IMR-90 (cell line): ENCODE results near the gene DIAPH2. TPM values are rescaled to one million over a fixed set of nuclear protein-coding genes. Genes with fewer than 3 reads are reported as not detected.

Experiments used
- ATAC-seq: fragments of 200-7000 bp; cut with Tn5 transposase; 2 replicates; pipeline ENCODE4 v1.9.1; 2020; ENCODE audit warnings: low read depth, mild to moderate bottlenecking, moderate library complexity
- BruUV-seq: library from RNA; stranded (reverse); fragments of 400-500 nt; replicated peaks from 2 replicates; lab custom pipeline; 2021; lab: Mats Ljungman, UMichigan
- CTCF ChIA-PET: fragments of 300-600 bp; formaldehyde crosslinking; extraction: SDS; loops from one replicate; lab custom pipeline; 2021; ENCODE audit warnings: antibody characterized with exemption; lab: Yijun Ruan, JAX
- POLR2A ChIA-PET: fragments of 300-600 bp; sonication (Branson Sonifier 250); formaldehyde crosslinking; loops from one replicate; lab custom pipeline; 2022; ENCODE audit warnings: antibody characterized with exemption; ENCODE audit not compliant: unreplicated experiment; lab: Charles Lee
- DNase-seq: peaks from one replicate; pipeline ENCODE4 v3.0.0; 2013
- H2AFZ ChIP-seq: replicated peaks from 2 replicates; pipeline ENCODE3; 2013; ENCODE audit warnings: low read length, mild to moderate bottlenecking; ENCODE audit not compliant: poor library complexity
- H2AK5ac ChIP-seq: 2 replicates; pipeline ENCODE4 v1.6.1; 2013; ENCODE audit warnings: low read depth, low read length, inconsistent platforms
- H2AK9ac ChIP-seq: replicated peaks from 2 replicates; pipeline ENCODE3; 2013; ENCODE audit warnings: mild to moderate bottlenecking, low read depth, low read length, moderate library complexity; ENCODE audit not compliant: poor library complexity
- H2BK120ac ChIP-seq: 2 replicates; pipeline ENCODE4 v1.6.1; 2013; ENCODE audit warnings: low read depth, low read length, inconsistent platforms
- H2BK15ac ChIP-seq: 3 replicates; pipeline ENCODE4 v1.6.1; 2013; ENCODE audit warnings: low read depth, low read length, inconsistent platforms
- H2BK20ac ChIP-seq: 2 replicates; pipeline ENCODE4 v1.6.1; 2013; ENCODE audit warnings: low read depth, mild to moderate bottlenecking, inconsistent platforms, low read length, moderate library complexity
- H2BK5ac ChIP-seq: 2 replicates; pipeline ENCODE4 v1.6.1; 2013; ENCODE audit warnings: mild to moderate bottlenecking, low read depth, low read length, inconsistent platforms; ENCODE audit not compliant: poor library complexity, severe bottlenecking
- H3K14ac ChIP-seq: replicated peaks from 2 replicates; pipeline ENCODE4 v1.6.1; 2013; ENCODE audit warnings: low read depth, low read length, inconsistent platforms
- H3K18ac ChIP-seq: 2 replicates; pipeline ENCODE4 v1.6.1; 2013; ENCODE audit warnings: low read depth, low read length, control low read depth
- H3K23ac ChIP-seq: 2 replicates; pipeline ENCODE4 v1.6.1; 2013; ENCODE audit warnings: low read depth, low read length, inconsistent platforms
- H3K27ac ChIP-seq: 2 replicates; pipeline ENCODE4 v1.5.1; 2013; ENCODE audit warnings: mild to moderate bottlenecking, control low read depth, low read length; ENCODE audit not compliant: insufficient read depth
- H3K27me3 ChIP-seq: 2 replicates; pipeline ENCODE4 v1.6.1; 2013; ENCODE audit warnings: low read length; ENCODE audit not compliant: control insufficient read depth, insufficient read depth
- H3K36me3 ChIP-seq: 2 replicates; pipeline ENCODE4 v1.6.1; 2013; ENCODE audit warnings: low read length, mixed read lengths; ENCODE audit not compliant: control insufficient read depth, insufficient read depth
- H3K4ac ChIP-seq: 2 replicates; pipeline ENCODE4 v1.6.1; 2013; ENCODE audit warnings: low read depth, low read length, inconsistent platforms
- H3K4me1 ChIP-seq: 2 replicates; pipeline ENCODE4 v1.6.1; 2013; ENCODE audit warnings: low read length, mixed read lengths; ENCODE audit not compliant: control insufficient read depth, insufficient read depth
- H3K4me2 ChIP-seq: 2 replicates; pipeline ENCODE4 v1.6.1; 2013; ENCODE audit warnings: low read depth, mild to moderate bottlenecking, control low read depth, low read length, moderate library complexity
- H3K4me3 ChIP-seq: 2 replicates; pipeline ENCODE4 v1.5.1; 2013; ENCODE audit warnings: low read depth, mild to moderate bottlenecking, control low read depth, low read length, moderate library complexity; ENCODE audit not compliant: insufficient read depth
- H3K56ac ChIP-seq: 2 replicates; pipeline ENCODE4 v1.6.1; 2013; ENCODE audit warnings: low read length, inconsistent platforms; ENCODE audit not compliant: insufficient read depth; ENCODE audit errors: extremely low read depth
- H3K79me1 ChIP-seq, 2 experiments: 2 replicates each; pipeline ENCODE4 v1.6.1; 2013; ENCODE audit warnings: low read length in 2 of 2, inconsistent platforms in 1 of 2, low read depth in 1 of 2
- H3K9ac ChIP-seq: 2 replicates; pipeline ENCODE4 v1.6.1; 2013; ENCODE audit warnings: low read depth, low read length, control low read depth
- H3K9me1 ChIP-seq: 2 replicates; pipeline ENCODE4 v1.6.1; 2013; ENCODE audit warnings: low read length, inconsistent platforms; ENCODE audit not compliant: insufficient read depth
- H3K9me3 ChIP-seq: 2 replicates; pipeline ENCODE4 v1.6.1; 2013; ENCODE audit warnings: low read length; ENCODE audit not compliant: control insufficient read depth, insufficient read depth
- H4K20me1 ChIP-seq: 2 replicates; pipeline ENCODE4 v1.6.1; 2013; ENCODE audit warnings: low read length, inconsistent platforms; ENCODE audit not compliant: insufficient read depth
- H4K5ac ChIP-seq: 2 replicates; pipeline ENCODE4 v1.6.1; 2013; ENCODE audit warnings: mild to moderate bottlenecking, low read depth, low read length, control low read depth
- H4K8ac ChIP-seq, 2 experiments: 2 replicates each; pipeline ENCODE4 v1.6.1; 2013; ENCODE audit warnings: low read depth in 2 of 2, low read length in 2 of 2, control low read depth in 1 of 2, inconsistent platforms in 1 of 2
- H4K91ac ChIP-seq: 2 replicates; pipeline ENCODE4 v1.6.1; 2013; ENCODE audit warnings: low read depth, low read length, inconsistent platforms; ENCODE audit not compliant: insufficient read depth
- BHLHE40 ChIP-seq: fragments of 150-350 bp; IDR thresholded peaks from 2 replicates; pipeline ENCODE4 v1.6.1; 2016; ENCODE audit warnings: mild to moderate bottlenecking, low read depth, low read length
- CHD1 ChIP-seq: IDR thresholded peaks from 2 replicates; pipeline ENCODE4 v1.6.1; 2012; ENCODE audit warnings: low read depth, low read length, improper control_type of control experiment
- FOS ChIP-seq: fragments of 150-350 bp; IDR thresholded peaks from 2 replicates; pipeline ENCODE4 v1.6.1; 2016; ENCODE audit warnings: low read depth, low read length
- MAFK ChIP-seq: IDR thresholded peaks from 2 replicates; pipeline ENCODE4 v1.6.1; 2012; ENCODE audit warnings: low read depth, low read length, improper control_type of control experiment
- MAZ ChIP-seq: IDR thresholded peaks from 2 replicates; pipeline ENCODE4 v1.6.1; 2012; ENCODE audit warnings: low read depth, mild to moderate bottlenecking, low read length, improper control_type of control experiment, moderate library complexity, borderline replicate concordance
- MXI1 ChIP-seq: IDR thresholded peaks from 2 replicates; pipeline ENCODE4 v1.6.1; 2012; ENCODE audit warnings: low read depth, mild to moderate bottlenecking, low read length, moderate library complexity, borderline replicate concordance
- NFE2L2 ChIP-seq: fragments of 150-350 bp; IDR thresholded peaks from 2 replicates; pipeline ENCODE4 v1.6.1; 2016; ENCODE audit warnings: low read depth, mild to moderate bottlenecking, low read length
- POLR2A ChIP-seq: IDR thresholded peaks from 2 replicates; pipeline ENCODE4 v1.6.1; 2012; ENCODE audit warnings: mild to moderate bottlenecking, low read depth, low read length
- RAD21 ChIP-seq: IDR thresholded peaks from 2 replicates; pipeline ENCODE4 v1.6.1; 2012; ENCODE audit warnings: low read length, improper control_type of control experiment
- RCOR1 ChIP-seq: IDR thresholded peaks from 2 replicates; pipeline ENCODE4 v1.6.1; 2012; ENCODE audit warnings: mild to moderate bottlenecking, low read length, improper control_type of control experiment; ENCODE audit not compliant: insufficient replicate concordance
- RFX5 ChIP-seq: IDR thresholded peaks from 2 replicates; pipeline ENCODE4 v1.8.0; 2012; ENCODE audit warnings: low read depth, mild to moderate bottlenecking, low read length, moderate library complexity
- SMC3 ChIP-seq: fragments of 150-350 bp; IDR thresholded peaks from 2 replicates; pipeline ENCODE4 v1.6.1; 2016; ENCODE audit warnings: low read depth, mild to moderate bottlenecking, antibody characterized with exemption, low read length, moderate library complexity
- WGBS, 2 experiments: methylation state at CpG; one replicate each; pipeline versions ENCODE4 v1.1.5 to v1.1.7; 2013; ENCODE audit warnings: missing lambda C conversion rate in 2 of 2; ENCODE audit not compliant: insufficient read length in 1 of 2; ENCODE audit errors: extremely low coverage in 2 of 2; 5-methylcytosine and 5-hydroxymethylcytosine counted together
- dilution Hi-C: fragments of 300-500 bp; cut with HindIII; formaldehyde crosslinking; loops from one replicate; pipeline ENCODE4 v1.14.3; 2018; ENCODE audit warnings: low sequenced_read_pairs; ENCODE audit not compliant: unreplicated experiment
- in situ Hi-C: fragments of 300-500 bp; cut with MboI; formaldehyde crosslinking; loops from 3 replicates; pipeline ENCODE4 v1.14.3; 2019; ENCODE audit warnings: low sequenced_read_pairs, inconsistent platforms, mixed read lengths
- intact Hi-C: fragments of 100-400 bp; cut with micrococcal nuclease; formaldehyde crosslinking; loops from 2 replicates; pipeline ENCODE4 v1.10.0; 2022
- polyA plus RNA-seq, 3 experiments: library from polyadenylated mRNA; depleted of rRNA; stranded (reverse); fragments of >200 nt; gene quantifications; 2 replicates each; pipeline ENCODE4 v1.2.3, GENCODE V29; 2012; ENCODE audit warnings: low replicate concordance in 1 of 3
- total RNA-seq: library from RNA; depleted of rRNA; stranded (reverse); fragments of >200 nt; gene quantifications from 2 replicates; pipeline ENCODE4 v1.2.3, GENCODE V29; 2012
- TF ChIP-seq, protein P1 (sequence below): fragments of 150-350 bp; IDR thresholded peaks from 2 replicates; pipeline ENCODE4 v1.6.1; 2016; ENCODE audit warnings: low read depth, mild to moderate bottlenecking, low read length, moderate library complexity, borderline replicate concordance
- TF ChIP-seq, protein P2 (sequence below): conservative IDR thresholded peaks from 2 replicates; pipeline ENCODE4 v1.5.1; 2012; ENCODE audit warnings: mild to moderate bottlenecking, low read depth, low read length, improper control_type of control experiment
- TF ChIP-seq, protein P3 (sequence below): fragments of 150-350 bp; IDR thresholded peaks from 2 replicates; pipeline ENCODE4 v1.6.1; 2017; ENCODE audit warnings: mild to moderate bottlenecking, antibody characterized with exemption, low read length, low read depth

The DIAPH2 gene
- total and polyA plus RNA-seq, 2 of the 4 experiments (the other 2 are of a cell fraction), result 3.6 to 19.9 TPM

DNA sequence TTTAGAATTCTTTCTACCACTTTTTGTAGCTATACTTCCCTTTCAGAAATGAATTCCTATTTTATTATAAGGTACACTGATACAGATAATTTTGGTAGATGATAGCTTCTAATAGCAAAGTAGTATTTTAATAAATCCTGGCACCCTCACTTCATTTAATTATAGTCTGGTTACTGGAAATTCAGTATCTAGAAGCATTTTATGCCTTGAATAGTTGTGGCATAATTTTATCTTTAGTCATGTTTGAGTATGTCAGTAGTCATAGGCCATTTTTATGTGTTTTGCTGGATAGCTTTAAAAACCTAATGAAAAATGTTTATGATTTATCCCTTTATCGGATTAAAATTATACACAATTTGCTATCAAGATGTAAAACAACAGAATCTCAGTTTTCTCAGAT lies 92.3 kb downstream of the DIAPH2 start:
- H3K4me2 ChIP-seq, result no peak overlapping the region
- 0 out of 4 replicates have a peak, but pooled peaks cover 0 to 4% of the 10 kb centered on the region in 2 experiments for H3K79me1 ChIP-seq
- no peaks in the 10 kb centered on the region for H4K20me1 ChIP-seq
- no peak overlapping the region for H3K56ac ChIP-seq
- H3K23ac ChIP-seq, result no peak overlapping the region
- CTCF ChIA-PET, result no interaction called here
- H3K36me3 ChIP-seq, result no peaks in the 10 kb centered on the region
- POLR2A ChIA-PET, result no interaction called here
- no CpG with 5 or more reads among the region's 1 CpG for WGBS, 2 experiments
- H3K4ac ChIP-seq, result no peak overlapping the region
- no peak overlapping the region for H3K18ac ChIP-seq
- H3K9me3 ChIP-seq, result no peaks in the 10 kb centered on the region
- H4K91ac ChIP-seq, result no peak overlapping the region
- no peak overlapping the region for H3K4me3 ChIP-seq
- in situ Hi-C loops, result no loop called here
- intact Hi-C loops, result no loop called here
- no peak overlapping the region for H3K27ac ChIP-seq
- H2BK5ac ChIP-seq, result peak overlapping the region; percentile 13
- no peak overlapping the region for H3K14ac ChIP-seq
- no peak overlapping the region for H3K9ac ChIP-seq
- no peaks in the 10 kb centered on the region for H3K4me1 ChIP-seq
- no peak overlapping the region for H2AK9ac ChIP-seq
- no peak overlapping the region for H4K5ac ChIP-seq
- peak; percentile 46; the same call in 1 of the 2 replicates for ATAC-seq
- H2AK5ac ChIP-seq, result no peak overlapping the region
- H2BK120ac ChIP-seq, result no peak overlapping the region
- no peak overlapping the region for H2BK20ac ChIP-seq
- no peak for TF ChIP-seq RCOR1
- no peak for TF ChIP-seq POLR2A
- TF ChIP-seq MXI1, result no peak
- TF ChIP-seq, protein P1, sequence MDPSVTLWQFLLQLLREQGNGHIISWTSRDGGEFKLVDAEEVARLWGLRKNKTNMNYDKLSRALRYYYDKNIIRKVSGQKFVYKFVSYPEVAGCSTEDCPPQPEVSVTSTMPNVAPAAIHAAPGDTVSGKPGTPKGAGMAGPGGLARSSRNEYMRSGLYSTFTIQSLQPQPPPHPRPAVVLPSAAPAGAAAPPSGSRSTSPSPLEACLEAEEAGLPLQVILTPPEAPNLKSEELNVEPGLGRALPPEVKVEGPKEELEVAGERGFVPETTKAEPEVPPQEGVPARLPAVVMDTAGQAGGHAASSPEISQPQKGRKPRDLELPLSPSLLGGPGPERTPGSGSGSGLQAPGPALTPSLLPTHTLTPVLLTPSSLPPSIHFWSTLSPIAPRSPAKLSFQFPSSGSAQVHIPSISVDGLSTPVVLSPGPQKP, result no peak
- no peak for TF ChIP-seq MAZ
- TF ChIP-seq, protein P2, sequence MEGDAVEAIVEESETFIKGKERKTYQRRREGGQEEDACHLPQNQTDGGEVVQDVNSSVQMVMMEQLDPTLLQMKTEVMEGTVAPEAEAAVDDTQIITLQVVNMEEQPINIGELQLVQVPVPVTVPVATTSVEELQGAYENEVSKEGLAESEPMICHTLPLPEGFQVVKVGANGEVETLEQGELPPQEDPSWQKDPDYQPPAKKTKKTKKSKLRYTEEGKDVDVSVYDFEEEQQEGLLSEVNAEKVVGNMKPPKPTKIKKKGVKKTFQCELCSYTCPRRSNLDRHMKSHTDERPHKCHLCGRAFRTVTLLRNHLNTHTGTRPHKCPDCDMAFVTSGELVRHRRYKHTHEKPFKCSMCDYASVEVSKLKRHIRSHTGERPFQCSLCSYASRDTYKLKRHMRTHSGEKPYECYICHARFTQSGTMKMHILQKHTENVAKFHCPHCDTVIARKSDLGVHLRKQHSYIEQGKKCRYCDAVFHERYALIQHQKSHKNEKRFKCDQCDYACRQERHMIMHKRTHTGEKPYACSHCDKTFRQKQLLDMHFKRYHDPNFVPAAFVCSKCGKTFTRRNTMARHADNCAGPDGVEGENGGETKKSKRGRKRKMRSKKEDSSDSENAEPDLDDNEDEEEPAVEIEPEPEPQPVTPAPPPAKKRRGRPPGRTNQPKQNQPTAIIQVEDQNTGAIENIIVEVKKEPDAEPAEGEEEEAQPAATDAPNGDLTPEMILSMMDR, result no peak
- no peak for TF ChIP-seq CHD1
- no peak for TF ChIP-seq SMC3
- TF ChIP-seq NFE2L2, result no peak
- no peak for TF ChIP-seq MAFK
- TF ChIP-seq, protein P3, sequence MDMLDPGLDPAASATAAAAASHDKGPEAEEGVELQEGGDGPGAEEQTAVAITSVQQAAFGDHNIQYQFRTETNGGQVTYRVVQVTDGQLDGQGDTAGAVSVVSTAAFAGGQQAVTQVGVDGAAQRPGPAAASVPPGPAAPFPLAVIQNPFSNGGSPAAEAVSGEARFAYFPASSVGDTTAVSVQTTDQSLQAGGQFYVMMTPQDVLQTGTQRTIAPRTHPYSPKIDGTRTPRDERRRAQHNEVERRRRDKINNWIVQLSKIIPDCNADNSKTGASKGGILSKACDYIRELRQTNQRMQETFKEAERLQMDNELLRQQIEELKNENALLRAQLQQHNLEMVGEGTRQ, result no peak
- TF ChIP-seq RAD21, result no peak
- no peak for TF ChIP-seq BHLHE40
- TF ChIP-seq FOS, result no peak
- no peak for TF ChIP-seq RFX5
- dilution Hi-C loops, result no loop called here
- BruUV-seq, result no TSS peak
- no peak overlapping the region for H2BK15ac ChIP-seq
- H3K9me1 ChIP-seq, result no peaks in the 10 kb centered on the region
- DNase-seq, result peak; percentile 28
- H4K8ac ChIP-seq, result no peak overlapping the region
- H2AFZ ChIP-seq, result no peak overlapping the region
- H3K27me3 ChIP-seq, result no peaks in the 10 kb centered on the region
